CD4-positive, alpha-beta T cell treated with Interleukin-2 at 100 ng/mL for 4 hours (primary cell): ENCODE results near the gene CTNNB1.

Experiments used
- DNase-seq: peaks from one replicate; pipeline ENCODE4 v3.0.0-alpha.2; 2020; ENCODE audit warnings: low spot score

The CTNNB1 gene

GRCh38 chr3:41198950-41199865 lies at the start of gene CTNNB1:
Gene CTNNB1 (plus strand): TSS chr3:41199505. CDS start chr3:41224069, 24,564 bp downstream.
- peak; percentile 93 for DNase-seq

GRCh38 chr3:41155834-41156233 lies 43.5 kb upstream of the CTNNB1 start:
- DNase-seq: no peak

- no peak for DNase-seq
Observed at GRCh38 chr3:41158947-41159346, 40.4 kb upstream of the CTNNB1 start.

DNA sequence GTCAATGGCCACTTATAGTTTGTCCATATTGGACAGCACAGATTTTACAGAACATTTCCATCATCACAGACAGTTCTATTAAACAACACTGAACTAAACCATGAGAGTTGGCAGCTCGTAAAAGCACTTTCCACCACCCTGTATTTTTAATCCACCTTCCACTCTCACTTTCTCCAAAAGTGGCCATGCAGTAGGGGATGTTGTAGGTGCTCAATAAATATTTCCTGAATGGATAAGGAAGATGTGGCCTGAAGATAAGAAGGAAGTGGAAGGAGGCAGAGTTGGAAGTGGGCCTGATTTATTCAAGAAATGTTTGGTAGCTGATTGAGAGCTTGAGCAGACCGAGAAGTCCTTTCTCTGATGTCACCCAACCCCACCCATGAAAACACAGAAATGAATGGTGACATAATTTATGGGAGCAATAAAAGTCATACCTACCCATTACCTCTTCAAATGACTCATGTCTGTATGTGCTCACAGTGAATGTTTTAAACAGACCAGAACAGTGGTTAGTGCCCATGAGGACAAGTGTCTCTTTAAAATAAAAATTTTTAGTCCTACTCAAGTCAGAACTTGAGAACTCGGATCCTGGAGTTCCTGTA lies 39.6 kb upstream of the CTNNB1 start:
- no peak for DNase-seq

DNA sequence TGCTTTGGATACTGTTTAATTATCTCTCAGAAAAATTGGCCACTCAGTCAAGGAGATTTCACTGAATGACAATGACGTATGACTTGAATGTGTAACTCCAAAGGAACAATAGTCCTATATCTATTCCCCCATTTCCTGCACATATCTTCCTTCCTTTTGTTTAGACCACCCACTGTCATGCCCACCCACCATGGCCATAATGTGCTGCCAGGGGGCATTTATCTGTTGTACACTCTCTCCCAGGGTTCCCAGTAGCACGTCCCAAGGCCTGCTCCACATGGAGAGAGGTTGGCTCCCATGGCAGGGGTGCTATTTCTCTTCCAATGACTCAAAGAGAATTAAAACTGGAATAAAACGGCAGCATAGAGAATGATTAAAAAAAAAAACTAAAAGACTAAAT lies 36.8 kb upstream of the CTNNB1 start:
- no peak for DNase-seq

DNA sequence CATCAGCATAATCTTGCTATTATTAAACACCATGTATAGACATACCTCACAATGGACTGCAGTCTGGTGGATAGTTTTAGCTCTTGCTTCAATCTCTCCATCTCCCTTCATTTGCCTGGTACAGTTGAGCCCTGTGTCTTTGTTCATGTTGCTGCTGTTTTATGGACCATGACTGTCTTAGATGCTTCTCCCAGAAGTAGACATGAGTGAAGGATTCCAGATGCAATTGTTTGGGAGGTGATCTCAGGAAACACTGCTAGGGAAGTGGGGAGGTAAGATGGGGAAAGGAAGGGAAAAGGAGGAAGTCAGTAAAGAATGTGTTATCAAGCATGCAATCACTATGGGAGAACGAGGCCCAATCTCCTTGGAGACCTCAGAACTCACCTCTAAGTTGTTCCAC lies 36.3 kb upstream of the CTNNB1 start:
- no peak for DNase-seq

DNA sequence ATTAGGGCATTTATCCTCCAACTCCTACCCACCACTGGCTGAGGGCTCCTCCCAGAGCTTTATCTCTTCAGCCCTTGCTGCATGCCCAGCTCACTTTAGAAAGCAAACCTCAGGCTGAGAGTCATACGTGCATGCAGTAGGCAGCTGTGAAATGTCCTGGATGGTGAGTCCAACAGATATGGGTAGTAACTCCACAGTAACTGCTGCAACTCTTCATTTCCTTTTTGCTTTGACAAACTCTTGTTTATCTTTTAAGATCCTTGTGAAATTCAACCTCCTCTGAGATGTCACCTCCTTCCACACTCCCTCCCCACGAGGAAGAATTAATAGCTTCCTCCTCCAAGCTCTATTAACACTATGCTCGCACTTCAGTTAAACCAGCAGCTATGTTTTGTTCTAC lies 35.9 kb upstream of the CTNNB1 start:
- DNase-seq: no peak

DNA sequence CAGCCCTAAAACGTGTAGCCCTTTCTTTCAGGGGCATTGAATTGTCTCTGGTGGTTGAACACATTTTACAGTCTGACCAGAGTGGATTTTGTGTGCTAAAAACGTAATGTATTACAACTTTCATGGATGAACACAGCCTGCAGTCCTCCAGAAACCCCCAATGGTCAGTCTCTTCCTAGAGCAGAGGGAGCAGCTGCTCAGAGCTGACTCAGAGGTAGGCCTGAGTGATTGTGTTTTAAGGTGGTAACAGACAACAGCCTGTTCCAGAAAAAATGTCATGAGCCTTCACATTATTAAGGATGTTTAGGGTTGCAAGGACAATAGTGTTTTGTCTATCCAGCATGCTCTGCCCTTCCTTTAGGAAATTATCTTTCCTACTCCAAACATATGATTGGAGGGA lies 34.5 kb upstream of the CTNNB1 start:
- DNase-seq: no peak

DNA sequence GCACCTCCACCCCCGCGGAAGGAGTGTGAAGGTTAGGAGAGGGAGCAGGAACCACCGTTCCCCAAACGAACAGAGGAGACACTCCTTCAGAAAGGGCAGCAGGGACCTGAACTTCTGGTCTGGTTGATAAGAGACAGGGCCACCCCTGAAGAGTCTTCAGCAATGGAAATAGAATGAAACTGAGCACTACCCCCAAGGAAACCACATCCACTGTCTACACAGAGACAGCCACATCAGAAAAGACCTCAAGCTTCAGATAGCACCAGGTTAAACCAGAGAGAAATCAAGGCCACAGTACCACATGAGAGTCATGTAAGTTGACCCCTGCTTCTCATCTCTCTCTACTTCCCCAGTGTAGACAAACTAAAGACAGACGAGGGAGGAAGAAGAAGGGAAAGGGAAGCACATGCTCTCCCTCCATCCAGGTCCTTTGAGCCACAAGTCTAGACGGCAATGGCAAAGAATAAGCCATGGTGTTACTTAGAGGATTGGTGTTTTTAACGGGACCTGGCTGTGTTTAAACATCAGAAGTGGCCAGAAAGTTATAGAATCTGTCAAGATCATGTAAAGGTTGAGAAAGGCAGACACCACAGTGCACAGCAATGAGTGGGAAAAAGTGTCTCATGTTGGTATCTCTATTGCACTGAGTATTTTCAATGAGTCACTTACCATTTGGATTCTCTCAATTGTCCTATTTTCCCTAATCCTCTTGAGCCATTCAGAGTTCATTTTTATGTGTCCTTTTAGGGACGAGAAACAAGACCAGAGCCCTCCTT lies 31.4 kb upstream of the CTNNB1 start:
- DNase-seq: no peak

DNA sequence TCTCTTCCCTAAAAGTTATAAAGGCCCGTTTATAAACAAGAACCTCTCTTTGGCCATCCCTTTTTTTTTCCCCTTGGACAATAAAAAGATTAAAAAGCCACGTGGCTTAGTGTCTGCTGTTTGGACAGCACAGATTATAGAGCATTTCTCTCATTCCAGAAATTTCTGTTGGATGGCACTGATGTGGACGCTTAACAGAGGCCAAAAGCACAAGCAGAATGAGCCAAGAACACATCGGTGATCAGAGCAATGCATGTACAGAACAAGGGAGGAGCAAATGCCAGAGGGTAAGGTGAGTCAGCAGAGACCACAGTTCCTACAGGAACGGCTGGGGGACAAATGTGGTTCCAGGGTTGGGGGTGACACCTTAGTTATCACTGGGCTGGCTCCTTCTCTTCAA lies 30.3 kb upstream of the CTNNB1 start:
- DNase-seq: no peak

DNA sequence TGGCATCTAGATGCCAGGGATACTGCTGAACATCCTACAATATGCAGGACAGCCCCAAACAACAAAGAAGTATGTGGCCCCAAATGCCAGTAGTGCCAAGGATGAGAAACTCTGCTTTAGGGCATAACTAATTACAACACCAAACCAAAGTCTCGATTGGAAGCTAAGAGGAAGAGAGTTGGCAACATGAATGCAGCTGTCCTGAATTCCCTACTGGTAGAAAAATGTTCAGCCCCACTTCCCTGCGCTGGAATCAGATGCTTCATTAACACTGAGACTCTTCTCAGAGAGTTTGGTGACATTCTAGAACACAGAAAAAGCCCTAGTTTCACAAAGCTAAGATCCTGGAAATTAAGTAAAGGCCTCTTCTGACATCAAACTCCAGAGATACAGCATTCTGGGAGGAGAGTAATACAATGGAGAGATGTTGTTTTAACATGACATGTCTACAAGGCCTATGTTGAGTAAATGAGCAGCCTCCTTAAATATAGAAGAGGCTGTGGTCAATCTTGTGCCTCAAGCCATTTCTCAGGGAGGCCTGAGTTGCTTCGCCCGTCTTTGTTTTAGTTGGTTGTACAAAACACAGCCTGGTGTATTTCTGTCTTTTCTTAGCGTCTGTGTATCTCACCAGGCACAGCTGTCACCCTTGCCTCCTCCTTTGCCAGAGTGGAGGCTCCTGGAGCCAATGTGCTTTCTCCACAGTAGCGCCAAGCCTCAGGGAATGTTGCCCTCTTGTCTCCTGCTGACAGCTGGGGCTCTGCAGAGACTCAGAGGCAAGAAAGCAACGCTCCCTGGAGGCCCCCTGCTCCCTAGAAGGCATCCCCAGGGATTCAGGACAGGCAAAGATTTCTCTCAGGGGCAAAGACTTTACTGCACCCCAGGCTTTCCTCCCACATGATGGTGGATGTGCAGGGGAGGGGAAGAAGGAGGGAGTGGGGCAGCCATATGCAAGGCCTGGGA lies 25.1 kb upstream of the CTNNB1 start:
- no peak for DNase-seq

DNA sequence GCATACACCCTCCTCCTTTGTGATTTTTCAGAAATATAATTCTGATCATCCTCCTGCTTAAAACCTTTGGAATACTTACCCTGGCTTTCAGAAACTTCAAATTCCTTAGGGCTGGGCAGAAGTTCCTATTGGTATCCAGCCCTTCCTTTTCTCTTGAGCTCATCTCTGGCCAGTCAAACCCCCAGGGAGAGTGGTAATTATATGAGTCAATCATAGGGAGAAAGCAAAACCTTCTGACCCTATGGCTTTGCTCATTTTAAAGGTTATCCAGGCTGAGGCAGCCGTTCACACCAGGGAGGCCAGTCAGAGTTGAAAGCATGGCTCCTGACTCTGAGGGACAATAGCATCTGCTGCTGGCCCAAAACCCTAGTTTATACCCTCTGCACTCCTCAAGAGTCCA lies 23.9 kb upstream of the CTNNB1 start:
- no peak for DNase-seq

DNA sequence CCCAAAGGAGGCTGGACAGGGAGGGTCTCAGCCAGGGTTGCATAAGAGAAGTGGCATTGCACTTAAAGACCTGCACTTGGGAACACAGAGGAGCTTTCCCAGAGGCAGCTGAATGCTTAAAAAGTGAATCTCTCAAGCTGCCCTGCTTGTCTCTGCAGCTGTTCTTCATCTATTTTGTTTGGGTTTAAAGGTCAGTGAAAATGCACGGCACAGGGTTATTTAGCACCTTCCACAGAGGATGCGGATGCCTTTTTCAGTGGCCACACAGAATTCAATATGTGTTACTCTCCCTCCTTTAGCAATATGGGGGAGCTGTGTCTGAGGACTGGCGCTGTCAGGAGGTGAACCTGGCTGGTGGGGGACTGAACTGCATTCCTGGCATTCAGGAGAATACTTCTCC lies 22.7 kb upstream of the CTNNB1 start:
- no peak for DNase-seq

GRCh38 chr3:41178576-41178975 lies 20.7 kb upstream of the CTNNB1 start:
- no peak for DNase-seq

GRCh38 chr3:41180396-41180795 lies 18.9 kb upstream of the CTNNB1 start:
- no peak for DNase-seq

GRCh38 chr3:41182504-41183059 lies 16.7 kb upstream of the CTNNB1 start:
- no peak for DNase-seq

DNA sequence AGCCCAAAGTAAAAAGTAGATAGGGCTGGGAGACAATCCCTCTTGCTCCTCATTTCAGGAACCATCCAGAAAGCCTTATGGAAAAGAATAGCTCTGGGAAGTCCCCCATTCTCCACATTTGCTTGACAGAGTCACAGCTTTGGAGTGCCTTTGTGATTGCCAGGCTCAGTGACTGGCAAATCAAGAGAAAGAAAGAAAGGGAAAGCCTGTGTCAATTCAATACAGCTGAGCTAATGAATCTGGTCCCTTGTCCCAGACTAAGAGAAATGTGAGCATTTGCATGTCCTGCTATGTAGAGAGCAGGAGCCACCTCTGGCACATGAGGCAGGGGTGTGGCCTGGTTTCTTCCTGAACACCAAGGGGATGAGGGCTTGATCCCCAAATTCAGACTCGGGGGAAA lies 14.9 kb upstream of the CTNNB1 start:
- DNase-seq: no peak

GRCh38 chr3:41186297-41186696 lies 13.0 kb upstream of the CTNNB1 start:
- no peak for DNase-seq

- DNase-seq: no peak
Observed at GRCh38 chr3:41188306-41188705, 11.0 kb upstream of the CTNNB1 start.

DNA sequence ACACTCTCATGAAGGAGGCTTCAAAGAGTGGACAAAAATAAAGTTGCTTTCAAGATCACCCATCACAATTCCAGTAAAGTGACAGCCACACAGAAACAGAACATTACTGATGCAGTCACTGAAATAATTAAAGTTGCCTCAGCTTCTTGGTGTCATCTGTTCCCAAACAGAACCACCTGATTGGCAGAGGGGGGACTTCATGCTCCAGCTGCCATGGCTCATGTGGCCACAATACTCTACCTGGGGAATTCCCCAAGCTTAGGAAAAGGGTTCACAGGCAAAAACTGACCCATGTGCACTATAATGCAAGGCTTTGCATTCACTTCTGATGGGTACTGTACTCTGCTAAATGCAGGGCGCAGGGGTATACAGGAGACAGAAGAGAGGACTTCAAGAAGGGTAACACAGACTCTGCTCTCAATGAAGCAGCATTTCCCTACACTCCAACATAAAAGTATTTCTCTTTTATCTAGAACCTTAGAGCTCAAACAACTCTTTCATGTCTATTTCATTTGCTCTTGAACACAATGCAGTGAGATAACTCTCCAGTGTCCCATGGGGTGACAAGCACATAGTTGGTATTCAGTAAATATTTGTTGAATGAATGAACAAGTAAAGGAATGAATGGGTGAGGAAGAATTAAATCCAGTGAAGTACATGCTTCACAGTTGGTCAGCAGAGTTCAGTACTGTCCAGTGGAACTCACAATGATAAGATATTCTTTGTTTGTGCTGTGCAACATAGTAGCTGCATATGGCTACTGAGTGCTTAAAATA lies 8.6 kb upstream of the CTNNB1 start:
- DNase-seq: no peak

DNA sequence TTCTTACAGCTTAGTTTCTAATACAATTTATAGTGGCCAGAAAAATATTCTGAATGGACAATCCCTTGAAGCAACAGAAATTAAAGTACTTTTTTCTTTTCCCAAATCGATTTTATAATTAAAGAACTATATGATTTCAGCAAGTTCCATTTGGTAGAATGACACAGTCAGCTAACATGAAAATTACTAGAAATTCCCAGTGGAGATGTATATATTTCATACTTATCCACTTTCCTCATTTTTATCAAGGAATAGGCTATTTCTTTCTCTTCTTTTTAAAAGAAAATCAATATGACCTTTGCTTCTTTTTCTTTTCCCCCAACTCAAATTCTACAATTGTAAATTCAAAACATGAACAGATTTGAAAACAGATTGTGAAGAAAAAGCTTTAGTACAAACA lies 6.4 kb upstream of the CTNNB1 start:
- no peak for DNase-seq
